NOMO-1 treated with dmso at 0.1 percent for 144 hours (cell line): ENCODE data around the gene TENT5C.
"Not testable (repeated sequence)": the region's sequence is repeated elsewhere in the genome, so short reads cannot be mapped to it uniquely, and the experiment has no call there.

Experiments used
- DNase-seq: peaks from one replicate; lab custom pipeline; 2025; ENCODE audit not compliant: unreplicated experiment; lab: John Stamatoyannopoulos, UW

The TENT5C gene

GRCh38 chr1:117605774-117606648, at the start of gene TENT5C:
TENT5C (plus strand) TSS chr1:117606048; CDS start chr1:117622869, 16,821 bp downstream.
- peak; percentile 94 for DNase-seq

DNA sequence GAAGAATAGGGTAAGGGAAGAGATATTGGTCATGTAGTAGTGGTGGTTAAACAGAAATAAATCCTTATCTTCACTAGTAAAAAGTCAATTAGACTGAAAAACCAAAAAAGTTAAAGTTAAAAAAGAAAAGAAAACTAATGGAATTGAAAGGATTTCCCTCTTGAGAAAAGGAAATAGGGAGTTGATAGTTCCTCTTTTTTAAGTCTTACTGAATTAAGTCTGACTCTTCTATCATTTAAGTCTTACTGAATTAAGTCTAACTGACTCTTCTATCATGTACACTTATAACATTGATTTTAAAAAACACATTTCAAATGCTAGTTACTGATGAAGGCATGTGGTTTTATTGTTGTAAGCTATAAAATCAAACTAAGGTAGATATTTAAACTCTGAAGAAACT, 49.5 kb upstream of the TENT5C start:
- no peak for DNase-seq

GRCh38 chr1:117556976-117557375, 48.9 kb upstream of the TENT5C start:
- no peak for DNase-seq

- not testable (repeated sequence) for DNase-seq
These were observed 47.4 kb upstream of the TENT5C start for GRCh38 chr1:117558451-117558850.

GRCh38 chr1:117559139-117559538, 46.7 kb upstream of the TENT5C start:
- DNase-seq = no peak

- no peak for DNase-seq
These were observed 45.9 kb upstream of the TENT5C start for GRCh38 chr1:117559985-117560384.

GRCh38 chr1:117561071-117561470, 44.8 kb upstream of the TENT5C start:
- no peak for DNase-seq

GRCh38 chr1:117561551-117561950, 44.3 kb upstream of the TENT5C start:
- DNase-seq = no peak

GRCh38 chr1:117562581-117563491, 43.0 kb upstream of the TENT5C start:
- no peak for DNase-seq

GRCh38 chr1:117563492-117563875, 42.4 kb upstream of the TENT5C start:
- no peak for DNase-seq

GRCh38 chr1:117564227-117565075, 41.4 kb upstream of the TENT5C start:
- DNase-seq = peak; percentile 41

GRCh38 chr1:117565076-117565556, 40.7 kb upstream of the TENT5C start:
- DNase-seq = no peak

GRCh38 chr1:117565745-117566455, 39.9 kb upstream of the TENT5C start:
- no peak for DNase-seq

GRCh38 chr1:117566556-117566955, 39.3 kb upstream of the TENT5C start:
- no peak for DNase-seq

- DNase-seq = no peak
These were observed 38.4 kb upstream of the TENT5C start for GRCh38 chr1:117567435-117567834.

GRCh38 chr1:117567976-117568375, 37.9 kb upstream of the TENT5C start:
- DNase-seq = no peak

GRCh38 chr1:117568999-117569398, 36.8 kb upstream of the TENT5C start:
- DNase-seq = no peak

DNA sequence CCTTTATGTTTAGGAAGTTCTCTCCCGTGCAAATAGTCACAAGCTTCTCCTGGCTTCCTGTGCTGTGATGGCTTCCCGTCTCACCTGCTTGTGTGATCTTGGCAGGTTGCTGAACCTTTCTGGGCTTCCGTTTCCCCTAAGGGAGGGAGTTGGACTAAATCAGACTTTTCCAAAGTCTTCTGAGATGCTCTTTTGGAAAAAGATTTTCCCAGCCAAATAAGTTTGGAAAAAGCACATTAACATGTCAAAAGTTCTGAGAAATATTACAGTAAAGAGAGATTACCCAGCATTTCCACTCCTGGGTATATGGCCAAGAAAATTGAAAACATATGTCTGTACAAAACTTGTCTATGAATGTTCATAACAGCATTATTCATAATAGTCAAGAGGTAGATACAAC, 36.0 kb upstream of the TENT5C start:
- DNase-seq = no peak

GRCh38 chr1:117570988-117571409, 34.8 kb upstream of the TENT5C start:
- no peak for DNase-seq

GRCh38 chr1:117571496-117571895, 34.4 kb upstream of the TENT5C start:
- no peak for DNase-seq
